GM12801 (cell line): Measurements from ENCODE around the gene GMFB.

Experiments used
- TF ChIP-seq, protein P1 (sequence below): IDR thresholded peaks from one replicate; pipeline ENCODE4 v1.5.1; 2011; ENCODE audit warnings: control low read depth; ENCODE audit not compliant: insufficient read length; ENCODE audit errors: extremely low read depth

Gene GMFB

GRCh38 chr14:54444681-54445080, 44.1 kb downstream of the GMFB start:
- TF ChIP-seq, protein P1, sequence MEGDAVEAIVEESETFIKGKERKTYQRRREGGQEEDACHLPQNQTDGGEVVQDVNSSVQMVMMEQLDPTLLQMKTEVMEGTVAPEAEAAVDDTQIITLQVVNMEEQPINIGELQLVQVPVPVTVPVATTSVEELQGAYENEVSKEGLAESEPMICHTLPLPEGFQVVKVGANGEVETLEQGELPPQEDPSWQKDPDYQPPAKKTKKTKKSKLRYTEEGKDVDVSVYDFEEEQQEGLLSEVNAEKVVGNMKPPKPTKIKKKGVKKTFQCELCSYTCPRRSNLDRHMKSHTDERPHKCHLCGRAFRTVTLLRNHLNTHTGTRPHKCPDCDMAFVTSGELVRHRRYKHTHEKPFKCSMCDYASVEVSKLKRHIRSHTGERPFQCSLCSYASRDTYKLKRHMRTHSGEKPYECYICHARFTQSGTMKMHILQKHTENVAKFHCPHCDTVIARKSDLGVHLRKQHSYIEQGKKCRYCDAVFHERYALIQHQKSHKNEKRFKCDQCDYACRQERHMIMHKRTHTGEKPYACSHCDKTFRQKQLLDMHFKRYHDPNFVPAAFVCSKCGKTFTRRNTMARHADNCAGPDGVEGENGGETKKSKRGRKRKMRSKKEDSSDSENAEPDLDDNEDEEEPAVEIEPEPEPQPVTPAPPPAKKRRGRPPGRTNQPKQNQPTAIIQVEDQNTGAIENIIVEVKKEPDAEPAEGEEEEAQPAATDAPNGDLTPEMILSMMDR: no peak

DNA sequence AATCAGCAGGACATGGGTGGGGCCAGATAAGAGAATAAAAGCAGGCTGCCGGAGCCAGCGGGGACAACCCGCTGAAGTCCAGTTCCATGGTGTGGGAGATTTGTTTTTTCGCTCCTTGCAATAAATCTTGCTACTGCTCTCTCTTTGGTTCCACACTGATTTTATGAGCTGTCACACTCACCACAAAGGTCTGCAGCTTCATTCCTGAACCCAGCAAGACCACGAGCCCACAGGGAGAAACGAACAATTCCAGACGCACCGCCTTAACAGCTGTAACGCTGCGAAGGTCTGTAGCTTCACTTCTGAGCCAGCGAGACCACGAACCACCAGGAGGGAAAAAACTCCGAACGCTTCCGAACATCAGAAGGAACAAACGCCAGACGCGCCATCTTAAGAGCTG, 44.8 kb downstream of the GMFB start:
- TF ChIP-seq, protein P1: no peak

DNA sequence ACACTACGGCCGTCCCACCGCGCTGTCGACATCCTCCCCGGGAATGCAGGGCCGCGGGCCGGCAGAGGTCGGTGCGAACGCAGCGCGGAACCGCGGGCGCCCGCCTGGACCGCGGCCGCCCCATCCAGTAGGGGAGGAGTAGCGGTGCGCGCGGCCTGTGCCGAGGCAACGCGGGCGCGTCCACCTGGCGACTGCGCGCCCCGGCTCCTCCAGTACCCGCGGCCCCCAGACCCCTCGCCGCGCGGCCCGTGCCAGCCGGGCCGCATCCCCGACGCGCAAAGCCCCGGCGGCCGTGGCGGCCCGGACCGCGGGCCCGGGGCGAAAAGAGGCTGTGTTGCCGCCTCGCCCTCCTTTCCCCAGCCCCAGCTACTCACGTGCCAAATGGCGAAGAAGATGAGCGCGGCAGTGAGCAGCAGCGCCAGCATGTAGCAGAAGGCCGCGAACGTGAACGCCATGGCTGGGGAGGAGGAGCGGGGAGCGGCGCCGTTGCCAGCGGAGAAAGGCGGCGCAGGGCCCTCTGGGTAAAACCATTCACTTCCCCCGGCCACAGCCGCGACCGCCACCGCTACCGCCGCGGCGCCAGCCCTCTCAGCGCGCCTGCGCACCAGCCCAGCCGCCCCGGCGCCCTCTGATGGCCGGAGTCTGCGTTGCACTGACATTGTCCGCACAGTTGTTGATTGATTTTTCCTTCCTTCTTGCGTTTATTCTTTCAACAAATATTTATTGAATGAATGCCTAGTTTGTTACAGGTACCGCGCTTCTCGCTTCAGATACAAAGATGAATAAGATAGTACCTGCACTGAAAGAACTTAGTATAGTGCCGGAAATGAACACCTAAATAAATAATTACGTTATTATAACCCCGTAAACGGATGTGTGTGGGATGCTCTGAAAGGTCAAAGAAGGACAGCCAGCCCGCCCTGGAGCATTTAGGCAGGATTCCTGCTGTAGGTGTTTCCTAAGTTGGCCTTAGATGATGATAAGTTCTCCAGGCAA, 47.6 kb downstream of the GMFB start, which contains the start of gene CNIH1:
CNIH1 (minus strand) TSS at position 502 of the 996 bp plus-strand sequence; CDS start at position 455, 47 bp downstream.
- TF ChIP-seq, protein P1: no peak

DNA sequence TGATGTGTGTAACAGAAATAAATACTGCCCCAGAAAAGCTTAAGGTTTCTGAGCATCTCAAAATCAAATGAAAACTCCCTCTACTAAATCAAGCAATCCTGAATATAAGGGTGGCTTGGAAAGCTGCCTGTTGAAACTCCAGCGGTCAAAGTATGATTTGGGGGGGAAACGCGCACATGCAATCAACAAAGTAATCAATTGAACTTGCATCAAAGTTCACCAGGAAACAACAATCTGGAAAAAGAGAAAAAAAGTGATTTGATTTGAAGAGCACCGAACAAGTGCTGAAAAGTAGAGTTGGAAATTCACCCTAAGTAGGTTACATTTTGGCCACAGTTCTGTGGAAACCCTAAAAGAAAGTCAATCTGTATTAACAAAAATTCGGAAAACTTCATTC, 48.3 kb downstream of the GMFB start:
- TF ChIP-seq, protein P1: no peak

- TF ChIP-seq, protein P1: no peak
Observed at GRCh38 chr14:54440037-54440436, 48.7 kb downstream of the GMFB start.

- TF ChIP-seq, protein P1: no peak
Observed at GRCh38 chr14:54438703-54439102, 50.1 kb downstream of the GMFB start.

GRCh38 chr14:54435500-54435981, 53.2 kb downstream of the GMFB start:
- TF ChIP-seq, protein P1: no peak
